KBM-7 (cell line): ENCODE data around the gene ARFGEF3.

Experiments
- DNase-seq: peaks from one replicate; pipeline ENCODE4 v3.0.0-alpha.2; 2015
- in situ Hi-C: fragments of 300-500 bp; cut with MboI; formaldehyde crosslinking; loops from 2 replicates; pipeline ENCODE4 v1.14.3; 2020; ENCODE audit warnings: low sequenced_read_pairs, low pct_unique_long_range_greater_than_20kb, mixed read lengths

ARFGEF3 gene

GRCh38 chr6:138235205-138235604 is 73.5 kb downstream of the ARFGEF3 start:
- in situ Hi-C loops: no loop called here
- no peak for DNase-seq

DNA sequence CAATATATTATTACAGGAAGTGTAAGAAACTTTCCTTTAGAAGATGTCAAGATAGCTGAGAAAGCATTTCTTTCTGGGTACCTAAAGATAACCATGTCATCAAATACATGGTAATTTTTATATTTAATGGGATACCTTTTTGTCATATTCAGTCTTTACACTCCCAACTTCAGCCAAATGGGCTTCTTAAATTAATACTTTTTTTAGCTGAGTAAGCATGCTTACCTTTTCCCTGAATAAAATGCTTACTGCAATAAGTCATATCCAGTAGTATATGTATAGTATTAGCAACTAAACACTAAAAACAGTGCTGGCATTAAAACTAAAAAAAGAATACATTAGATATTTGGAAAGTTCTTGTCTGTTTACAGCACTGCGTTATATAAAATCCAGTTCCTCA is 74.0 kb downstream of the ARFGEF3 start:
- DNase-seq: no peak
- in situ Hi-C loops: no loop called here

DNA sequence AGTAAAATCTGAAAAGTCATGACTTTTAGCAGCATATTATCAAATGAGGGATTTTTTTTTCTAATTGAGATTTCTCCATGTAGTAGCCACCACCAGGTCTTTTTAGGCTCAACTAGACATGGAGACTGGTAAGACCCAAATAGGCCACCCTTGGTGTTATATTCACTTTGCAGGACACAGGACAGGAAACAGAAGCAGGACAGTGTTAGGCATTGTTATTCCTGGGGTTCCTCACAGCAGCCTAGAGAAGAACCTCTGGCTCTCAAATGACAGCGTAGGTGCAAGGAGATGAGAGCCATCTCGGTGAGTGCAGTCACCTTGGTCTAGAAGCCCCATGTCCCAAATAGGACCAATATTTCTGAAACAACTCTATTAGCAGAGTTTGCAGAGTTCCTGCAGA is 75.7 kb downstream of the ARFGEF3 start:
- in situ Hi-C loops: no loop called here
- no peak for DNase-seq

DNA sequence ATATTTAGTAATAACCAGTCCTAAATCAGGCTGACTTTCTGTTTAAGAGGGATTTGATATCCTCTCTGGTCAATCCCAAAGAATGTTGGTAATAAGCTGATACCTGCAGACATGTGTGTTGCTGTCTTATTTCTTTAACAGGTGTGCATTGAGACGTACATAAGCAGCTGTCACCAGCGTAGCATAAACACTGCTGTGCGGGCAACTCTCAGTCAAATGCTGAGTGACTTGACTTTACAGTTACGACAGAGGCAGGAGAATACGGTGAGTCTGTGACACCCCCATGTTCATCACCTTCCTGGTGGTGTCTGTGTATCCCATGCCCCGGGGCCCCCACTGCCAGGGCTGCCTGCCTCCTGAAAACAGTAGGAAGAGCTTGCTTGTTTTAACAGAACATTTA is 76.6 kb downstream of the ARFGEF3 start:
- no peak for DNase-seq
- in situ Hi-C loops: no loop called here

DNA sequence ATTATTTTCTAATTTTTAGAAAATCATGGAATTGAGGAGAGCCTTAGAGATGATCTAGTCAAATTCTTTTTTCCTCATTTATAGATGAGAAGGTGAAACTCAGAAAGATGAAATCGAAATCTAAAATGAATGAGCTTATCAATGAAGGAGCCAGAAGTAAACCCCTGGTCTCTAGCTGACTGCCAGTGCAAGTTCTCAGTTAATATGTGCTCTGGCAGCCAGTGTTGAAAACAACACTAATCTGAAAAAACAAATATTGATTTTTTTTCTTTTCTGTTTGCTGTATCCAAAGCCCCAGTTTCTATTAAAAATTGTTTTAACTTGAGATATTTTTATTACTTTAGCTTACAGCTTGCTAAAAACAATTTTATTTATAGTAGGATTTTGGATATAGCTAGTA is 78.0 kb downstream of the ARFGEF3 start:
- no peak for DNase-seq
- in situ Hi-C loops: no loop called here

DNA sequence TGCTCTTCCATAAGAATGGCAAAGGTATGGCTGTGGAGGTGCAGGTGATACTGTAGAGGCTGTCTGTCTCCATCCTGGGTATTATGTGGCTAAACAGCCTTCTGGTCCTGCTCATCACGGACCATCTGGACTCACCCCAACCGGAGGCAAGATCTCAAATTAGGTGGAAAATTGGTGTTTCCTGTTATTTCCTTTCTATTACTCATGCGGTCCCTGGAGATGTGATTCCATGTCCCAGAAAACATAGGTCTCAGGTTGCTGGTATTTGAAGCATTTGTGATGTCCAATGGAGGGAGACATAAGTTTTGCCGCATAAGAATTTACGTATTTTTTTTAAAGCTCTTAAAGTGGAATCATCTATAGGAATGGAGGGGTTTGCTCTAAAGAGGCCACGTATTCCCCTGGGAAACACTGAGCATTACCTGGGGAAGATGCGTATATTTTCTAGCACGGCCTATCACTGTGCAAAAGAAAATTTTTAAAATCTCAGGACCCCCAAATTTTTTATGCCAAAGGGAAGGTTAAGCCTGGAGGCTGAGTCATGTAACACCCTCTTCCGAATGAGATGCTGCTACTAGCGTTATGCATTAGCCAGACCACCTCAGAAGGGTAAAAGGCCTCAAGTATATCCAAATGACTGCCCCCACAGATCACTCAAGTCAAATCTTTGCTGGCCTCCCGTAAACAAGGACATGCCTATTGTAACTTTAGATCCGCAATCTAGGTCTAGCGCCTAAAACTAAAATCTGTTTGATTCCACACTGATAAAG is 78.9 kb downstream of the ARFGEF3 start:
- no peak for DNase-seq
- in situ Hi-C loops: no loop called here

- DNase-seq: no peak
- in situ Hi-C loops: no loop called here
Measured at GRCh38 chr6:138241381-138241780, 79.6 kb downstream of the ARFGEF3 start.

DNA sequence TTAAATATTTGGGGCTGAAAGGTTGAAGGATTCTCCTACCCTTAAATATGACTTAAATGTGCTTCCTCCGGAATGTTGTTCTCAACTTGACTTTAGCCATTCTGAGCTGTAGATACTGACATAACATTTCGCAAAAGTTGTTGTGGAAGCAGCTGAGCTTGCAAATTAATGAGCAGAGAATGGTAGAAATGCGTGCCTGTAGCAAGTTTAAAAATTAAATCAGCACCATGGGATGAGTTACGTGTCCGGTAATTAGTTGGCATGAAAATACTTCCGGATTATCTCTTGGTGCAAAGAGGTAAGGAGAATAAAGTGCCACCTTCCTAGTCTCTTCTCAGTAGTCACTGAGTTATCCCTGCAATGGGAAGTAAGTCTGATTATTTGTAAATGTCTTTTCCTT is 80.2 kb downstream of the ARFGEF3 start:
- in situ Hi-C loops: no loop called here
- DNase-seq: no peak

GRCh38 chr6:138242987-138243592 is 81.4 kb downstream of the ARFGEF3 start:
- DNase-seq: no peak
- in situ Hi-C loops: no loop called here

GRCh38 chr6:138245751-138246150 is 84.0 kb downstream of the ARFGEF3 start:
- DNase-seq: no peak
- in situ Hi-C loops: no loop called here

DNA sequence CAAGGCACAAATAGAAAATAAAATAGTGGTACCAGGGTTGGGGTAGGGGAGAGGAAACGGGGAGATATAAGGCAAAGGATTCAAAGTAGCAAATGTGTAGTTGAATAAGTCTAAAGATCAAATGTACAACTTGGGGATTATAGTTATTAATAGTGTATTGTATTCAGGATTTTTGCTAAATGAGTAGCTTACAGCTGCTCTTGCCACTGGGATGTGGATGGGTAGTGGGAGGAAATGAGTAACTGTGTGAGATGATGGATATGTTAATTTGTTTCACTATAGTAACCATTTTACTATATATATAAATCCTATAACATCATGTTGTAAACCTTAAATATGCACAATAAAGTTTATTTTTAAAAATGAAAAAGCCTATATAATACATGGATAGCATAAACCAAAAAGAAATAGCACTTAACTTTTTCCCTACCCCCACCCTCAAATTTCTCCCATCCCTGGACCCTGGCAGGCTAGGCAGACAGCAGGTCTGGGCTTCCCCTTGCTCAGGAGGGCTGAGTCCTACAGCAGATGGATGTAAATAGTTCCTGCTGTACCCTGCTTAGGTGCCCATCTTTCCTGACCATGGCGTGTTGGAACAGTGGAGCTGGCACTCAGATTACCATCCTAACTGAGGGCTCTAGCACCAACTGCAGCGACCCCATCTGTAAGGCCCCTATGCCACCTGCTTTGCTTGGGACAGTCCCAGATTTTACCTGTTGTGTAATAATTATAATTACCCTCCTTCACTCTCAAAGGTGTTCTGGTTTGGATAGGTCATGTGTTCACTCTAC is 85.1 kb downstream of the ARFGEF3 start:
- DNase-seq: no peak
- in situ Hi-C loops: no loop called here

DNA sequence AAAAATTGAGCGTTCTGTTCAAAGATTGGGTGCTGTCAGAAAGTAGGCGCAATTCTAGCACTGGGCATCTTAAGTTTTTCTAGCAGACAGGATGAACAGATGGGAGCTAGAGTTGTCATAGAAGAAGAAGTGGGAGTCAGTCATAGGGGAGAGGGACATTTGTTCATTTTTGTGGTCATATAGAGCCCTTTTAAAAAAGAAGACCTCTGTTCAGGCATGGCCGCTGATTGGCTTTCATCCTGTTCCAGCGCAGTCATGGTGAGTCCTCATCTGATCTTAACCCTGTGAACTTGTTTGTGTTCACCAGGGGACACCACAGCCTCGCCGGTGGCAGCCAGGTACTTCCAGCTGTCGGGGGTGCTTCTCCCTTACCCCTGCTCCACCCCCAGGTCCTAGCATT is 86.3 kb downstream of the ARFGEF3 start:
- no peak for DNase-seq
- in situ Hi-C loops: no loop called here

- in situ Hi-C loops: no loop called here
- no peak for DNase-seq
Measured at GRCh38 chr6:138248878-138249277, 87.1 kb downstream of the ARFGEF3 start.

GRCh38 chr6:138250053-138250452 is 88.3 kb downstream of the ARFGEF3 start:
- in situ Hi-C loops: no loop called here
- no peak for DNase-seq

GRCh38 chr6:138250513-138251247 is 88.9 kb downstream of the ARFGEF3 start:
- DNase-seq: no peak
- in situ Hi-C loops: no loop called here

- in situ Hi-C loops: no loop called here
- no peak for DNase-seq
Measured at GRCh38 chr6:138253731-138254130, 92.0 kb downstream of the ARFGEF3 start.

DNA sequence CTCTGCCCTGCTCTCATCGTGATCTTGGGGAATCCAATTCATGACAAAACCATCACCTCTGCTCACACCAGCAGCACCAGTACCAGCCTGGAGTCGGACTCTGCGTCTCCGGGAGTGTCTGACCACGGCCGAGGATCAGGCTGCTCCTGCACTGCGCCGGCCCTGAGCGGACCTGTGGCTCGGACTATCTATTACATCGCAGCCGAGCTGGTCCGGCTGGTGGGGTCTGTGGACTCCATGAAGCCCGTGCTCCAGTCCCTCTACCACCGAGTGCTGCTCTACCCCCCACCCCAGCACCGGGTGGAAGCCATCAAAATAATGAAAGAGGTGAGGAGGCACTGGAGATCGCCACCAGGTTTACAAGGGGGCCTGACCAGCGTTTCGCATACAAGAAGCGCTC is 93.7 kb downstream of the ARFGEF3 start:
- DNase-seq: no peak
- in situ Hi-C loops: no loop called here

GRCh38 chr6:138257638-138258040 is 95.9 kb downstream of the ARFGEF3 start:
- DNase-seq: no peak
- in situ Hi-C loops: no loop called here

DNA sequence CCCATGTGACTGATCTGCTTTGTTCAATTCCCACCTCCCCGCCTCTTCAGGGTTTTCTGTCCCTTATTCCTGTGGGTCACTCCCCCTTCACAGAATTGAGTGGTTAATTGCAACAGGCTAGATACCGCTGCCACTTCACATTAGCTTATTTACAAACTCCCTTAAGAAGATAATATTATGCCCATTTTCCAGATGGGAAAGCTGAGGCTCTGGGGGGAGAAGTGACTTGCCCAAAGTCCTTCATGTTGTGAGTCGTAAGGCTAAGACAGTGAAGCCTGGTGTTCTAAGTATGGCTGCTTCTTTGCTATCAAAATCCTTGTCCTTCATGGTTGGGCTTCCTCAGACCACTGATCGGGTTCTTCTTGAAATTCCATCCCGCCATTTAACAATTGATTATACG is 96.5 kb downstream of the ARFGEF3 start:
- in situ Hi-C loops: no loop called here

DNA sequence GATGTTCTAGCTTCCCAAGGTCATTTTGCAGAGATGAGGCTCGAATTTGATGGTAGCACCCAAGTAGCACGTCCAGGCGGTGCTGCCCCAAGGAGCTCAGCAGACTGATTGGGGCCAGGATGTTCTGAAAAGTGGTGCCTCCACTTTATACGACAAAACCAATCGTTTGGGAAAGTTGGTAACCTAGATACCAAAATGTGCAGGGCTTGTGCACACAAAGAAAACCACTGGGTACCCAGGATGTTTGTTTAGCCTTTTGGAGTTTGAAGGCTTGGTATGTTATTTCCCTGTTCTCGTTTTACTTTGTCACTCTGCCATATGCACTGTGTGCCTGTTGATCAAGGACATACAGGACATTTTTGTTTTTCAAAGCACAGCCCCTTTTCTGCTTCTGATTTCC is 97.3 kb downstream of the ARFGEF3 start:
- no peak for DNase-seq
- in situ Hi-C loops: no loop called here

More for the DNA sequence above, 96.5 kb downstream of the ARFGEF3 start:
- no peak for DNase-seq
